Thoracic aorta (tissue), 2 donors: ENCODE results near the gene ACSM3. TPM values are rescaled to one million over a fixed set of nuclear protein-coding genes. Genes with fewer than 3 reads are reported as not detected.
A peak's percentile ranks its signal among the peaks of the same experiment; 100 is the strongest.
"Not testable (repeated sequence)": the region's sequence is repeated elsewhere in the genome, so short reads cannot be mapped to it uniquely, and the experiment has no call there.

ENCODE experiments used
- ATAC-seq: fragments of 150-250 bp; one replicate; pipeline ENCODE4 v1.8.0; 2017; ENCODE audit warnings: low read depth; ENCODE audit not compliant: insufficient number of reproducible peaks, low FRiP score
- DNase-seq: peaks from one replicate; pipeline ENCODE4 v3.0.0-alpha.2; 2020; ENCODE audit warnings: low spot score
- H3K27ac ChIP-seq, 2 donors: fragments of 200-600 bp; sonication (generic); 1 replicate in 1 of 2; 2 replicates in 1 of 2; pipeline ENCODE4 v1.5.1; 2016; ENCODE audit warnings: mild to moderate bottlenecking in 2 of 2, moderate library complexity in 2 of 2
- H3K27me3 ChIP-seq: fragments of 200-600 bp; sonication (generic); replicated peaks from 2 replicates; pipeline ENCODE4 v1.6.0; 2016; ENCODE audit warnings: mild to moderate bottlenecking; ENCODE audit not compliant: insufficient read depth
- H3K36me3 ChIP-seq: fragments of 200-600 bp; sonication (generic); one replicate; pipeline ENCODE4 v1.5.1; 2016
- H3K4me1 ChIP-seq, 2 donors: fragments of 200-600 bp; sonication (generic); 1 replicate in 1 of 2; 2 replicates in 1 of 2; pipeline versions ENCODE4 v1.5.1 to v1.6.0; 2016; ENCODE audit warnings: low read depth in 2 of 2, mild to moderate bottlenecking in 1 of 2; ENCODE audit not compliant: control insufficient read depth in 1 of 2
- H3K4me3 ChIP-seq: fragments of 200-600 bp; sonication (generic); 2 replicates; pipeline ENCODE4 v1.5.1; 2016; ENCODE audit warnings: mild to moderate bottlenecking
- H3K9me3 ChIP-seq: fragments of 200-600 bp; sonication (generic); 2 replicates; pipeline ENCODE4 v1.5.1; 2016
- CTCF ChIP-seq: fragments of 200-600 bp; sonication (generic); IDR thresholded peaks from one replicate; pipeline ENCODE4 v1.5.1; 2019; ENCODE audit warnings: antibody characterized with exemption
- total RNA-seq, 2 donors: library from RNA; depleted of rRNA; stranded (reverse); fragments of >200 nt; gene quantifications; one replicate each; pipeline versions ENCODE4 v1.1.0 to v1.2.3, GENCODE V29; 2016

ACSM3 gene
- total RNA-seq, 2 donors from 2014 or later, result 0.41 to 6.1 TPM

GRCh38 chr16:20798364-20798763 lies 34.5 kb downstream of the ACSM3 start:
- ATAC-seq (no peak), DNase-seq (no peak)
- Histone ChIP-seq H3K27ac (no peak overlapping the region), H3K27me3 (no peaks in the 10 kb centered on the region), H3K9me3 (no peaks in the 10 kb centered on the region), H3K36me3 (no peaks in the 10 kb centered on the region), H3K4me3 (no peak overlapping the region), H3K4me1 (peaks cover 0 to 5% of the 10 kb centered on the region in 2 donors)
- no peak for TF ChIP-seq CTCF

- DNase-seq (no peak), ATAC-seq (no peak)
- Histone ChIP-seq H3K36me3 (no peaks in the 10 kb centered on the region), H3K4me1 (peaks cover 0 to 5% of the 10 kb centered on the region in 2 donors), H3K9me3 (no peaks in the 10 kb centered on the region), H3K4me3 (no peak overlapping the region), H3K27me3 (no peaks in the 10 kb centered on the region), H3K27ac (no peak overlapping the region)
- TF ChIP-seq CTCF, result peak; percentile 43
Observed at GRCh38 chr16:20799599-20799998, 35.8 kb downstream of the ACSM3 start.

GRCh38 chr16:20801278-20801677 lies 37.5 kb downstream of the ACSM3 start:
- ATAC-seq, result no peak
- H3K27ac ChIP-seq, result no peak overlapping the region
- H3K4me1 ChIP-seq, result peaks cover 4 to 18% of the 10 kb centered on the region in 2 donors
- no peak for DNase-seq
- no peaks in the 10 kb centered on the region for H3K36me3 ChIP-seq
- no peak overlapping the region for H3K4me3 ChIP-seq
- no peaks in the 10 kb centered on the region for H3K27me3 ChIP-seq
- no peak for TF ChIP-seq CTCF
- no peaks in the 10 kb centered on the region for H3K9me3 ChIP-seq

GRCh38 chr16:20803192-20803560 lies 39.4 kb downstream of the ACSM3 start:
- H3K4me3 ChIP-seq, result no peak overlapping the region
- ATAC-seq (no peak), DNase-seq (no peak)
- no peaks in the 10 kb centered on the region for H3K9me3 ChIP-seq
- no peaks in the 10 kb centered on the region for H3K36me3 ChIP-seq
- no peak overlapping the region for H3K27ac ChIP-seq
- H3K4me1 ChIP-seq, result peaks cover 9 to 18% of the 10 kb centered on the region in 2 donors
- no peak for TF ChIP-seq CTCF
- H3K27me3 ChIP-seq, result no peaks in the 10 kb centered on the region

- H3K36me3 ChIP-seq, result no peaks in the 10 kb centered on the region
- no peak overlapping the region for H3K27ac ChIP-seq
- H3K4me3 ChIP-seq, result no peak overlapping the region
- no peaks in the 10 kb centered on the region for H3K9me3 ChIP-seq
- H3K4me1 ChIP-seq, result peaks cover 9 to 18% of the 10 kb centered on the region in 2 donors
- ATAC-seq, result no peak
- no peaks in the 10 kb centered on the region for H3K27me3 ChIP-seq
- DNase-seq, result no peak
- no peak for TF ChIP-seq CTCF
Observed at GRCh38 chr16:20803561-20804214, 39.9 kb downstream of the ACSM3 start.

GRCh38 chr16:20805684-20806167 lies 41.9 kb downstream of the ACSM3 start:
- Histone ChIP-seq H3K27ac (peak overlapping the region; percentile 83 to 92), H3K4me1 (peaks cover 9 to 13% of the 10 kb centered on the region in 2 donors), H3K4me3 (peak overlapping the region; percentile 95)
- H3K36me3 ChIP-seq, ATAC-seq, DNase-seq, H3K27me3 ChIP-seq, H3K9me3 ChIP-seq: not testable (repeated sequence)
